Measurements from ENCODE around the gene ASCL1.

Gene ASCL1

GRCh38 chr12:102963796-102964195 lies 6.3 kb downstream of the ASCL1 start:
- Histone ChIP-seq H2AFZ (ENCODE audit: low read depth, low read length) (no peak overlapping the region), H2BK12ac (ENCODE audit: low read length in 2 of 2) (no peak overlapping the region), H3K79me1 (replicated peaks; ENCODE audit: low read length, poor library complexity, severe bottlenecking) (no peaks in the 10 kb centered on the region), H2BK5ac (ENCODE audit: low read depth, low read length, poor library complexity, severe bottlenecking) (no peak overlapping the region), H3K14ac (ENCODE audit: low read length in 2 of 2) (no peak overlapping the region), H3K36me3 (ENCODE audit: control insufficient read depth in 1 of 2, insufficient read depth in 2 of 2, low read depth in 1 of 2, low read length in 2 of 2) (no peaks in the 10 kb centered on the region), H3K23ac (ENCODE audit: low read length in 2 of 2) (no peak overlapping the region), H3K4me2 (ENCODE audit: low read length, poor library complexity, severe bottlenecking) (no peak overlapping the region), H3K4ac (ENCODE audit: low read depth in 1 of 2, low read length in 2 of 2) (no peak overlapping the region), H2BK15ac (ENCODE audit: low read depth, poor library complexity, severe bottlenecking) (no peak overlapping the region), H3K18ac (ENCODE audit: low read depth in 1 of 2, low read length in 2 of 2) (no peak overlapping the region), H3K9ac (ENCODE audit: low read length) (no peak overlapping the region), H3K4me1 (ENCODE audit: control insufficient read depth, insufficient read depth, low read depth, low read length) (peaks cover 5% of the 10 kb centered on the region), H3K4me3 (ENCODE audit: insufficient read depth in 1 of 2, low read depth in 1 of 2, low read length in 2 of 2) (no peak overlapping the region), H4K91ac (ENCODE audit: low read length) (no peak overlapping the region), H3K9me3 (ENCODE audit: control insufficient read depth, low read length) (peaks cover 15% of the 10 kb centered on the region), H2BK120ac (ENCODE audit: low read depth, low read length) (no peak overlapping the region), H3K27ac (ENCODE audit: low read length, poor library complexity, severe bottlenecking) (no peak overlapping the region), H4K8ac (ENCODE audit: low read length) (no peak overlapping the region), H2AK5ac (ENCODE audit: low read length, severe bottlenecking) (no peak overlapping the region), H3K27me3 (ENCODE audit: control insufficient read depth in 1 of 2, insufficient read depth in 1 of 2, low read length in 2 of 2) (peaks cover 81 to 97% of the 10 kb centered on the region in 2 experiments)
- 59% methylated on average over 2 of the region's 4 CpGs for WGBS
- no peak for DNase-seq

DNA sequence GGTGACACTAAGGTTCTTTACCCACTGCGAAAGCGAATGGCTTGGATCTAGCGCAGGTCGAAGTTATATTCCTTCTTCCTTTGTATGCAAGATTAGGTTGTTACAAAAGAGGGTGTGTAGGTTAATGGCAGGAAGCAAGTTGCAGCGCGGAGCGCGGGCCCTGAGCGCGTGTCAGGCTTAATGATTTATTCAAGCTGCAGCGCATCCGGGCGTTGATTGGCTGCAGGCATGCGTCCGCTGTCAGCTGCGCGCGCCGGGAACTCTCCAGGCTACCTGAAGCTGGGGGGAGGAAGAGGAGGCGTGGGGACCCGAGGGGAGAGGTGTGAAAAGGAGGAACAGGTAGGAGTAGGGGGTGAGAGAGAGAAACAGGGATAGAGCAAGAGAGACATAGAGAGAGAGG lies 7.4 kb downstream of the ASCL1 start:
- H3K27me3 ChIP-seq (ENCODE audit: control insufficient read depth in 1 of 2, insufficient read depth in 1 of 2, low read length in 2 of 2): peaks cover 71 to 89% of the 10 kb centered on the region in 2 experiments

GRCh38 chr12:102965281-102966155 lies 8.0 kb downstream of the ASCL1 start:
- Histone ChIP-seq H3K18ac (ENCODE audit: low read depth in 1 of 2, low read length in 2 of 2) (no peak overlapping the region), H3K4me3 (ENCODE audit: insufficient read depth in 1 of 2, low read depth in 1 of 2, low read length in 2 of 2) (no peak overlapping the region), H3K4ac (ENCODE audit: low read depth in 1 of 2, low read length in 2 of 2) (no peak overlapping the region), H3K27ac (ENCODE audit: low read length, poor library complexity, severe bottlenecking) (no peak overlapping the region), H3K23ac (ENCODE audit: low read length in 2 of 2) (no peak overlapping the region), H2BK15ac (ENCODE audit: low read depth, poor library complexity, severe bottlenecking) (no peak overlapping the region), H3K14ac (ENCODE audit: low read length in 2 of 2) (no peak overlapping the region), H2BK5ac (ENCODE audit: low read depth, low read length, poor library complexity, severe bottlenecking) (no peak overlapping the region), H3K9me3 (ENCODE audit: control insufficient read depth, low read length) (peaks cover 15% of the 10 kb centered on the region), H3K79me1 (replicated peaks; ENCODE audit: low read length, poor library complexity, severe bottlenecking) (no peaks in the 10 kb centered on the region), H4K91ac (ENCODE audit: low read length) (no peak overlapping the region), H3K4me1 (ENCODE audit: control insufficient read depth, insufficient read depth, low read depth, low read length) (peaks cover 5% of the 10 kb centered on the region), H3K4me2 (ENCODE audit: low read length, poor library complexity, severe bottlenecking) (no peak overlapping the region), H2BK12ac (ENCODE audit: low read length in 2 of 2) (no peak overlapping the region), H3K36me3 (ENCODE audit: control insufficient read depth in 1 of 2, insufficient read depth in 2 of 2, low read depth in 1 of 2, low read length in 2 of 2) (no peaks in the 10 kb centered on the region), H4K8ac (ENCODE audit: low read length) (no peak overlapping the region), H3K27me3 (ENCODE audit: control insufficient read depth in 1 of 2, insufficient read depth in 1 of 2, low read length in 2 of 2) (peaks cover 65 to 83% of the 10 kb centered on the region in 2 experiments), H2BK120ac (ENCODE audit: low read depth, low read length) (no peak overlapping the region), H2AK5ac (ENCODE audit: low read length, severe bottlenecking) (no peak overlapping the region), H3K9ac (ENCODE audit: low read length) (no peak overlapping the region), H2AFZ (ENCODE audit: low read depth, low read length) (no peak overlapping the region)
- no peak for DNase-seq
- WGBS: 1% methylated on average over 34 of the region's 38 CpGs

More for the DNA sequence above, 7.4 kb downstream of the ASCL1 start:
- Histone ChIP-seq H3K4me1 (ENCODE audit: control insufficient read depth, insufficient read depth, low read depth, low read length) (peaks cover 5% of the 10 kb centered on the region), H2AFZ (ENCODE audit: low read depth, low read length) (no peak overlapping the region), H2BK15ac (ENCODE audit: low read depth, poor library complexity, severe bottlenecking) (no peak overlapping the region), H3K4me3 (ENCODE audit: insufficient read depth in 1 of 2, low read depth in 1 of 2, low read length in 2 of 2) (no peak overlapping the region), H2BK12ac (ENCODE audit: low read length in 2 of 2) (no peak overlapping the region), H3K9ac (ENCODE audit: low read length) (no peak overlapping the region), H3K27ac (ENCODE audit: low read length, poor library complexity, severe bottlenecking) (no peak overlapping the region), H3K4me2 (ENCODE audit: low read length, poor library complexity, severe bottlenecking) (no peak overlapping the region), H4K8ac (ENCODE audit: low read length) (no peak overlapping the region), H4K91ac (ENCODE audit: low read length) (no peak overlapping the region), H3K79me1 (replicated peaks; ENCODE audit: low read length, poor library complexity, severe bottlenecking) (no peaks in the 10 kb centered on the region), H2BK5ac (ENCODE audit: low read depth, low read length, poor library complexity, severe bottlenecking) (no peak overlapping the region), H3K14ac (ENCODE audit: low read length in 2 of 2) (no peak overlapping the region), H3K4ac (ENCODE audit: low read depth in 1 of 2, low read length in 2 of 2) (no peak overlapping the region), H2BK120ac (ENCODE audit: low read depth, low read length) (no peak overlapping the region), H3K18ac (ENCODE audit: low read depth in 1 of 2, low read length in 2 of 2) (no peak overlapping the region), H2AK5ac (ENCODE audit: low read length, severe bottlenecking) (no peak overlapping the region), H3K36me3 (ENCODE audit: control insufficient read depth in 1 of 2, insufficient read depth in 2 of 2, low read depth in 1 of 2, low read length in 2 of 2) (no peaks in the 10 kb centered on the region), H3K9me3 (ENCODE audit: control insufficient read depth, low read length) (peaks cover 15% of the 10 kb centered on the region), H3K23ac (ENCODE audit: low read length in 2 of 2) (no peak overlapping the region)
- no peak for DNase-seq
- WGBS: 2% methylated on average over 21 of the region's 21 CpGs

GRCh38 chr12:102966200-102966863 lies 8.9 kb downstream of the ASCL1 start:
- H2BK15ac ChIP-seq (ENCODE audit: low read depth, poor library complexity, severe bottlenecking): no peak overlapping the region
- 9% methylated on average over 12 of the region's 12 CpGs for WGBS
- H3K36me3 ChIP-seq (ENCODE audit: control insufficient read depth in 1 of 2, insufficient read depth in 2 of 2, low read depth in 1 of 2, low read length in 2 of 2): no peaks in the 10 kb centered on the region
- DNase-seq: no peak
- H3K9me3 ChIP-seq (ENCODE audit: control insufficient read depth, low read length): peaks cover 15% of the 10 kb centered on the region
- H3K4me1 ChIP-seq (ENCODE audit: control insufficient read depth, insufficient read depth, low read depth, low read length): peaks cover 4% of the 10 kb centered on the region
- no peak overlapping the region for H3K14ac ChIP-seq (ENCODE audit: low read length in 2 of 2)
- no peak overlapping the region for H3K4me3 ChIP-seq (ENCODE audit: insufficient read depth in 1 of 2, low read depth in 1 of 2, low read length in 2 of 2)
- no peak overlapping the region for H3K23ac ChIP-seq (ENCODE audit: low read length in 2 of 2)
- H2AFZ ChIP-seq (ENCODE audit: low read depth, low read length): no peak overlapping the region
- no peak overlapping the region for H3K18ac ChIP-seq (ENCODE audit: low read depth in 1 of 2, low read length in 2 of 2)
- H3K27me3 ChIP-seq (ENCODE audit: control insufficient read depth in 1 of 2, insufficient read depth in 1 of 2, low read length in 2 of 2): peaks cover 57 to 74% of the 10 kb centered on the region in 2 experiments
- no peak overlapping the region for H4K91ac ChIP-seq (ENCODE audit: low read length)
- H2BK12ac ChIP-seq (ENCODE audit: low read length in 2 of 2): no peak overlapping the region
- no peak overlapping the region for H2BK120ac ChIP-seq (ENCODE audit: low read depth, low read length)
- H3K27ac ChIP-seq (ENCODE audit: low read length, poor library complexity, severe bottlenecking): no peak overlapping the region
- H3K79me1 ChIP-seq (replicated peaks; ENCODE audit: low read length, poor library complexity, severe bottlenecking): no peaks in the 10 kb centered on the region
- no peak overlapping the region for H4K8ac ChIP-seq (ENCODE audit: low read length)
- no peak overlapping the region for H2BK5ac ChIP-seq (ENCODE audit: low read depth, low read length, poor library complexity, severe bottlenecking)
- H3K4ac ChIP-seq (ENCODE audit: low read depth in 1 of 2, low read length in 2 of 2): no peak overlapping the region
- H2AK5ac ChIP-seq (ENCODE audit: low read length, severe bottlenecking): no peak overlapping the region
- H3K4me2 ChIP-seq (ENCODE audit: low read length, poor library complexity, severe bottlenecking): no peak overlapping the region
- H3K9ac ChIP-seq (ENCODE audit: low read length): no peak overlapping the region
